Amygdala (tissue), 56 donors: ENCODE data around the gene SGMS2.
A peak's percentile ranks its signal among the peaks of the same experiment; 100 is the strongest.
"Not testable (repeated sequence)": the region's sequence is repeated elsewhere in the genome, so short reads cannot be mapped to it uniquely, and the experiment has no call there.

Experiments
- DNase-seq, 56 donors: peaks; one replicate each; lab custom pipeline; 2025; lab: John Stamatoyannopoulos, UW

SGMS2 gene

GRCh38 chr4:107905082-107905481 is 80.3 kb downstream of the SGMS2 start:
- not testable (repeated sequence) for DNase-seq

GRCh38 chr4:107906458-107907100 is 81.8 kb downstream of the SGMS2 start:
- no peak for DNase-seq

GRCh38 chr4:107908377-107908776 is 83.6 kb downstream of the SGMS2 start:
- no peak for DNase-seq

- DNase-seq, result peak in 12 of 56 donors; percentile 0 to 76 (median 22)
These were observed 88.7 kb downstream of the SGMS2 start for GRCh38 chr4:107913283-107913899.

- DNase-seq, result no peak
These were observed 90.5 kb downstream of the SGMS2 start for GRCh38 chr4:107915220-107915619.

- no peak for DNase-seq
These were observed 91.9 kb downstream of the SGMS2 start for GRCh38 chr4:107916623-107917022.

- DNase-seq, result no peak
These were observed 92.8 kb downstream of the SGMS2 start for GRCh38 chr4:107917500-107917899.

GRCh38 chr4:107922486-107923473 is 98.0 kb downstream of the SGMS2 start:
- no peak for DNase-seq

GRCh38 chr4:107925713-107926112 is 101.0 kb downstream of the SGMS2 start:
- DNase-seq, result not testable (repeated sequence)

- DNase-seq, result not testable (repeated sequence)
These were observed 102.1 kb downstream of the SGMS2 start for GRCh38 chr4:107926875-107927274.

GRCh38 chr4:107930821-107931774 is 106.4 kb downstream of the SGMS2 start, which contains the start of gene CYP2U1:
CYP2U1 (plus strand) TSS chr4:107931549; CDS start chr4:107931644, 95 bp downstream.
- peak; percentile 40 to 95 (median 78) for DNase-seq

- DNase-seq, result peak in 30 of 56 donors; percentile 2 to 80 (median 41)
These were observed 107.1 kb downstream of the SGMS2 start for GRCh38 chr4:107931775-107932321.

- DNase-seq, result no peak
These were observed 110.5 kb downstream of the SGMS2 start for GRCh38 chr4:107935246-107935645.

- DNase-seq, result no peak
These were observed 112.3 kb downstream of the SGMS2 start for GRCh38 chr4:107937040-107937439.

- DNase-seq, result no peak
These were observed 114.6 kb downstream of the SGMS2 start for GRCh38 chr4:107939307-107939706.

GRCh38 chr4:107945809-107946208 is 121.1 kb downstream of the SGMS2 start:
- no peak for DNase-seq

- DNase-seq, result no peak
These were observed 126.2 kb downstream of the SGMS2 start for GRCh38 chr4:107950746-107951540.

GRCh38 chr4:107951551-107951950 is 126.8 kb downstream of the SGMS2 start:
- DNase-seq, result no peak

GRCh38 chr4:107956011-107956410 is 131.3 kb downstream of the SGMS2 start:
- no peak for DNase-seq
